ENCODE measurements around the gene RAB4A.

RAB4A gene

DNA sequence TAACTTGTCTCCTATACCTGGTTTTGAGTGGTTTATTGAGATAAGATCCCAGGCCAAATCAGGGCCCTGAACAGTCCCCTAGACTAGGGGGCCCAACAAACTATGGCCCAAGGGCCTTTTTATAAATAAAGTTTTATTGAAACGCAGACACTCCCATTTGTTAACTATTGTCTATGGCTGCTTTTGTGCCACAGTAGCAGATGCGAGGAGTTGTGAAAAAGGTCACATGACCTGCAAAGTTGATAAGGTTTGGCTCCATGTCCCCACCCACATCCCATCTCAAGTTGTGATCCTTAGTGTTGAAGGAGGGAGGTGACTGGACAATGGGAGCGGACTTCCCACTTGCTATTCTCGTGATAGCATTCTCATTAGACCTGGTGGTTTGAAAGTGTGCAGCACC is 29.5 kb upstream of the RAB4A start:
- no peak for DNase-seq (ENCODE audit: low read depth)
- in situ Hi-C loops (cut with HindIII; ENCODE audit: low sequenced_read_pairs) = no loop called here
- TF ChIP-seq, protein P1, sequence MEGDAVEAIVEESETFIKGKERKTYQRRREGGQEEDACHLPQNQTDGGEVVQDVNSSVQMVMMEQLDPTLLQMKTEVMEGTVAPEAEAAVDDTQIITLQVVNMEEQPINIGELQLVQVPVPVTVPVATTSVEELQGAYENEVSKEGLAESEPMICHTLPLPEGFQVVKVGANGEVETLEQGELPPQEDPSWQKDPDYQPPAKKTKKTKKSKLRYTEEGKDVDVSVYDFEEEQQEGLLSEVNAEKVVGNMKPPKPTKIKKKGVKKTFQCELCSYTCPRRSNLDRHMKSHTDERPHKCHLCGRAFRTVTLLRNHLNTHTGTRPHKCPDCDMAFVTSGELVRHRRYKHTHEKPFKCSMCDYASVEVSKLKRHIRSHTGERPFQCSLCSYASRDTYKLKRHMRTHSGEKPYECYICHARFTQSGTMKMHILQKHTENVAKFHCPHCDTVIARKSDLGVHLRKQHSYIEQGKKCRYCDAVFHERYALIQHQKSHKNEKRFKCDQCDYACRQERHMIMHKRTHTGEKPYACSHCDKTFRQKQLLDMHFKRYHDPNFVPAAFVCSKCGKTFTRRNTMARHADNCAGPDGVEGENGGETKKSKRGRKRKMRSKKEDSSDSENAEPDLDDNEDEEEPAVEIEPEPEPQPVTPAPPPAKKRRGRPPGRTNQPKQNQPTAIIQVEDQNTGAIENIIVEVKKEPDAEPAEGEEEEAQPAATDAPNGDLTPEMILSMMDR (IDR thresholded peaks at IDR 0.05; ENCODE audit: low read depth, low read length, missing control alignments) = no peak
- no peak overlapping the region for H3K4me3 ChIP-seq (ENCODE audit: low read depth, low read length)

DNA sequence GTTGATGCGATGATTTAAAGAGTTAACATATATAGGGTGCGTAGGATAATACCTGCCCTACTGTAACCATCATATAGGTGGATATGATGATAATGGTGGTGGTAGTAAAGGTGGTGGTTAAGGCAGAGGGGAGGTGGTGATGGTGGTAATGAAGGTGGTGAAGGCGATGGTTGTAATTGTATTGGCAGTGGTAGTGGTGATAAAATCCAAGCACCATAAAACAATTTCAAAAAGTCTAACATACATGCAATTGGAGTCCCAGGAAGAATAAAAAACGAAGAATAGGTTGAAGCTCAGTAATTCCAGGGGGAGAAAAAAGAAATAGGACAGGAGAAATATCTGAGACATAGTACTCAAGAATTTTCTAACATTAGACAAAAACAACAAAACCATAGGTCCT is 27.3 kb upstream of the RAB4A start:
- H3K4me3 ChIP-seq (ENCODE audit: low read depth, low read length) = no peak overlapping the region
- in situ Hi-C loops (cut with HindIII; ENCODE audit: low sequenced_read_pairs) = no loop called here
- DNase-seq (ENCODE audit: low read depth) = no peak
- TF ChIP-seq, protein P1 (IDR thresholded peaks at IDR 0.05; ENCODE audit: low read depth, low read length, missing control alignments) = no peak

DNA sequence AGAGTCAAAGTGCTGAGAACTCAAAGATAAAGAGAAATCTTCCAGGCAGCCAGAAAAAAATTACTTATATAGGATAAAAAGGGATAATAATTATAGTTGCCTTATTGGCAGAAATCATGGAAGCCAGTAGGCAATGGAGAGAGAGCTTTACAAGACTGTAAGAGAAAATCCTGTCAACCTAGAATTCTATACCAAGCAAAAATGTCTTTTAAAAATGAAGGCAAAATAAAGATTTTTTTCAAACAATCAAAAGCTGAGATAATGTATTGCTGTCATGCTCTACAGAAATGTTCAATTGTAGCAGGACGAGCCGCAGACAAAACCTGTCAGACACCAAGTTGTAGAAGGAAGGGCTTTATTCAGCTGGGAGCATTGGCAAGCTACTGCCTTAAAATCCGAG is 26.8 kb upstream of the RAB4A start:
- TF ChIP-seq, protein P1 (IDR thresholded peaks at IDR 0.05; ENCODE audit: low read depth, low read length, missing control alignments) = no peak
- no peak overlapping the region for H3K4me3 ChIP-seq (ENCODE audit: low read depth, low read length)
- no peak for DNase-seq (ENCODE audit: low read depth)
- in situ Hi-C loops (cut with HindIII; ENCODE audit: low sequenced_read_pairs) = no loop called here

DNA sequence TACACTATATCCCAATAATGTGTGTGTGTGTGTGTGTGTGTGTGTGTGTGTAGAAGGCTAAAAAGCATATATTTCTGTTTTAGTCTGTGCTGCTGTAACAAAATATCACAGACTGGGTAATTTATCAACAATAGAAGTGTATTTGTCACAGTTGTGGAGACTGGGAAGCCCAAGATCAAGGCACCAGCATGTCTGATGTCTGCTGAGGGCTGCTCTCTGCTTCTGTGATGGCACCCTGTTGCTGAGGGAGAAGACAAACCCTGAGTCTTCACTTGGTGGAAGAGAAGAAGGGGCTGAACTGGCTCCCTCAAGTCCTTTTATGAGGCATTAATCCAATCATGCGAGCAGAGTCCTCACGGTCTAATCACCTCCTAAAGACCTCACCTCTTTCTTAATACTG is 23.0 kb upstream of the RAB4A start:
- no peak for DNase-seq (ENCODE audit: low read depth)
- TF ChIP-seq, protein P1 (IDR thresholded peaks at IDR 0.05; ENCODE audit: low read depth, low read length, missing control alignments) = no peak
- no peak overlapping the region for H3K4me3 ChIP-seq (ENCODE audit: low read depth, low read length)
- in situ Hi-C loops (cut with HindIII; ENCODE audit: low sequenced_read_pairs) = no loop called here

DNA sequence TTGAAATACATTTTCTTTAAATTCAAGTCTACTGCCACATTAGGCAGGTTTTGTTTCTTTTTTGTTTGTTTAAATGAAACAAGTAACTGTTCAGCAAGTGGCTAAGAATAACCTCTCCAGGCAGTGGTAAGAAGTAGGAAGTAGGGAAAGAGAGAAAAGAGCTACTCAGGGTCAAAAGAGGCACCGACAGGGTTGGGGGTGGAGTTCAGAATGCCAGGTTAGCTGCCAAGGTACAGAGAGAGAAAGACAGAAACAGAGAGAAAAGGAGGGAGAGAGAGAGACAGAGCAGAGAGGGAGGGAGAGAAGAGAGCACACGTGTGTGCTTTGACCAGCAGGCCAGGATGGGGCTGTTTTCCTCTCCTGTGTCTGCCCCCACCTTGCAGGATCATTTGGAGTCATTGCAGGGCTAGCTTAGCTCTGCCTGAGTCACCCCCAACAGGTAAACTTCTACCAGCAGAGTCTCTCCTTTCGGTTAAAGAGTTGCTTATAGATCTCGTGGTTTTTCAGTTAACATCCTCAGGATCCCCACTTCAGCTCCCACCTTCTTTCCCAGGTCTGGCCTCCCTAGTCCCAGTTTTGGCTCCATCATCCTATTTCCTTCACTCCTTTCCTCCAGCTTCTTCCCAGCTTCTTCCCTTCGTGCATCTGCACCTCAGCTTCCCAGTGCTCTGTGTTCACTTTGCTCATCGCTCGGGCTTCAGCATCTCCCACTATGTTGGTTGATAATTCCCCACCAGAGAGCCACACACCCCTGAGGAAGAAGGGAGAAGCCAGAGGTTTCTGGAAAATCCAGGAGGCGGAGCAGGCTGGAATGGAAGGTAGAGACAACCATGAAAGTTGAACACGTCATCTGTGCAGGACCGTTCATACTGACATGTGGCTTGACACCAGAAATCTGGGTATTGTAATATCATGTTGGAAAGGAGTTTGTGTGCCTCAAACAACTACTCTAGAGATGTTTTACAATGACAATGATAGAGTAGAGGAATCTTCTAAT is 21.8 kb upstream of the RAB4A start:
- no peak for DNase-seq (ENCODE audit: low read depth)
- no peak overlapping the region for H3K4me3 ChIP-seq (ENCODE audit: low read depth, low read length)
- in situ Hi-C loops (cut with HindIII; ENCODE audit: low sequenced_read_pairs) = no loop called here
- TF ChIP-seq, protein P1 (IDR thresholded peaks at IDR 0.05; ENCODE audit: low read depth, low read length, missing control alignments) = no peak

DNA sequence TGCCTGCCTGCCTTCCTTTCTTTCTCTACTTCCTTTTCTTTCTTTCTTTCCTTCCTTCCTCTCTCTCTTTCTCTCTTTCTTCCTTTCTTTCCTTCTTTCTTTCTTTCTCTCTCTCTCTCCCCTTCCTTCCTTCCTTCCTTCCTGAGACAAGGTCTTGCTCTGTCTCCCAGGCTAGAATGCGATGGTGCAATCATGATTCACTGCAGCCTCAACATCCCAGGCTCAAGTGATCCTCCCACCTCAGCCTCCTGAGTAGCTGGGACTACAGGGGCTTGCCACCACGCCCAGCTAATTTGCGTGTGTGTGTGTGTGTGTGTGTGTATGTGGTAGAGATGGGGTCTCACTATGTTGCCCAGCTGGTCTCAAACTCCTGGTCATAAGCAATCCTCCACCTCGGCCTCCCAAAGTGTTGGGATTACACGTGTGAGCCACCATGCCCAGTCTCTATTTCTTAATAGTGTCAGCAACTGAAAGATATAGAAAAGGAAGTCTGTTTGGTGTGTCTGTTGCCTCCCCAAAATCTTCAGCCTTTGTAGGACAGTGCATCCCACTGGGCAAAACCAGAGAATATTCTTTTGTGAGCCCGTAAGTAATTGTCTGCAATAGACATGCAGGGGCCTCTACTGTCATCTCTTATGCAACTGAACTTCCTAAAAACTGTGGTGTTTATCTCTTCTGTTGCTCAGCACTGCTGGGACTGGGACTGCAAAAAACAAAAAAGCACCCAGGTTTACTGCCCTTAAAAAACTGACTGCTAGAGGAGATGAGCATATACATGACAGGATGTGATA is 20.9 kb upstream of the RAB4A start:
- in situ Hi-C loops (cut with HindIII; ENCODE audit: low sequenced_read_pairs) = no loop called here
- TF ChIP-seq, protein P1 (IDR thresholded peaks at IDR 0.05; ENCODE audit: low read depth, low read length, missing control alignments) = no peak
- H3K4me3 ChIP-seq (ENCODE audit: low read depth, low read length) = no peak overlapping the region
- no peak for DNase-seq (ENCODE audit: low read depth)

Measured in astrocyte of the cerebellum (primary cell).